Naive thymus-derived CD4-positive, alpha-beta T cell (primary cell): Measurements from ENCODE around the gene FLRT2. TPM values are rescaled to one million over a fixed set of nuclear protein-coding genes. Genes with fewer than 3 reads are reported as not detected.
A peak's percentile ranks its signal among the peaks of the same experiment; 100 is the strongest.

ENCODE experiments used
- ATAC-seq: fragments of 150-1000 bp; cut with Tn5 transposase; 2 replicates; pipeline ENCODE4 v1.10.0; 2021; ENCODE audit warnings: mild to moderate bottlenecking, moderate library complexity
- CTCF ChIA-PET: fragments of 350-600 bp; sonication (Branson Sonifier 250); formaldehyde crosslinking; loops from one replicate; lab custom pipeline; 2021; ENCODE audit warnings: antibody characterized with exemption; lab: Charles Lee
- POLR2A ChIA-PET: fragments of 350-600 bp; sonication (Branson Sonifier 250); formaldehyde crosslinking; loops from one replicate; lab custom pipeline; 2021; ENCODE audit warnings: antibody characterized with exemption, inconsistent platforms; lab: Charles Lee
- DNase-seq, 9 donors: peaks; one replicate each; pipeline versions ENCODE4 v3.0.0 to v3.0.0-alpha.2; 2020 to 2022; ENCODE audit warnings: mixed read lengths in 1 of 9
- H3K27ac ChIP-seq: one replicate; pipeline ENCODE4 v1.7.0; 2013; ENCODE audit warnings: mild to moderate bottlenecking, low read depth, low read length, moderate library complexity
- H3K27me3 ChIP-seq, 2 donors: one replicate each; pipeline ENCODE4 v1.7.0; 2013; ENCODE audit warnings: low read length in 2 of 2, mild to moderate bottlenecking in 2 of 2, moderate library complexity in 2 of 2; ENCODE audit not compliant: control insufficient read depth in 2 of 2, insufficient read depth in 2 of 2
- H3K36me3 ChIP-seq, 3 experiments: 1 replicate in 2 of 3; 2 replicates in 1 of 3; pipeline ENCODE4 v1.7.0; 2013; ENCODE audit warnings: low read length in 3 of 3, mild to moderate bottlenecking in 3 of 3, moderate library complexity in 1 of 3; ENCODE audit not compliant: insufficient read depth in 3 of 3, control insufficient read depth in 2 of 3
- H3K4me1 ChIP-seq, 2 donors: one replicate each; pipeline ENCODE4 v1.7.0; 2013; ENCODE audit warnings: low read length in 2 of 2, mild to moderate bottlenecking in 2 of 2, moderate library complexity in 1 of 2; ENCODE audit not compliant: control insufficient read depth in 2 of 2, insufficient read depth in 2 of 2
- H3K4me3 ChIP-seq: 2 replicates; pipeline ENCODE4 v1.7.0; 2013; ENCODE audit warnings: mild to moderate bottlenecking, low read length
- H3K9me3 ChIP-seq, 3 experiments: 1 replicate in 2 of 3; 2 replicates in 1 of 3; pipeline ENCODE4 v1.7.0; 2013; ENCODE audit warnings: low read length in 3 of 3; ENCODE audit not compliant: control insufficient read depth in 2 of 3
- H3K27ac Mint-ChIP-seq, 9 donors: one replicate each; pipeline ENCODE4 v1.8.0; 2020 to 2022; ENCODE audit warnings: mixed read lengths in 9 of 9, mild to moderate bottlenecking in 8 of 9, moderate library complexity in 5 of 9, inconsistent platforms in 2 of 9
- H3K27me3 Mint-ChIP-seq, 5 donors: one replicate each; pipeline ENCODE4 v1.8.0; 2021 to 2022; ENCODE audit warnings: mixed read lengths in 5 of 5, mild to moderate bottlenecking in 1 of 5
- H3K36me3 Mint-ChIP-seq, 5 donors: one replicate each; pipeline ENCODE4 v1.8.0; 2020 to 2022; ENCODE audit warnings: mixed read lengths in 5 of 5, mild to moderate bottlenecking in 3 of 5, inconsistent platforms in 1 of 5
- H3K4me1 Mint-ChIP-seq, 7 donors: one replicate each; pipeline ENCODE4 v1.8.0; 2020 to 2022; ENCODE audit warnings: mixed read lengths in 7 of 7, mild to moderate bottlenecking in 3 of 7, inconsistent platforms in 1 of 7
- H3K4me3 Mint-ChIP-seq, 10 donors: one replicate each; pipeline ENCODE4 v1.8.0; 2020 to 2022; ENCODE audit warnings: mild to moderate bottlenecking in 10 of 10, mixed read lengths in 10 of 10, moderate library complexity in 6 of 10, inconsistent platforms in 2 of 10
- H3K9me3 Mint-ChIP-seq, 11 donors: one replicate each; pipeline ENCODE4 v1.8.0; 2020 to 2022; ENCODE audit warnings: mixed read lengths in 11 of 11, mild to moderate bottlenecking in 4 of 11, inconsistent platforms in 1 of 11, moderate library complexity in 1 of 11
- intact Hi-C, 2 donors: fragments of 100-400 bp; cut with micrococcal nuclease; formaldehyde crosslinking; loops; one replicate each; pipeline ENCODE4 v1.15.1; 2023
- polyA plus RNA-seq, 2 donors: library from polyadenylated mRNA; unstranded; fragments of 300-500 nt; fragmentation: Illumina TruSeq; gene quantifications; one replicate each; pipeline ENCODE4 v1.2.3, GENCODE V29; 2021
- total RNA-seq, 6 experiments: library from RNA in 5 of 6; stranded (reverse) in 5 of 6; gene quantifications; 1 replicate in 5 of 6; 2 replicates in 1 of 6; pipeline ENCODE4 v1.2.3 and lab custom pipeline; 2021 to 2026

FLRT2 gene
- total and polyA plus RNA-seq, 7 experiments from 2014 or later: not detected

- Mint-ChIP-seq H3K27ac (peak overlapping the region in 1 of 9 donors; percentile 52), H3K36me3 (peaks cover 0 to 5% (median 0%) of the 10 kb centered on the region in 5 donors), H3K4me1 (peaks cover 0 to 21% (median 16%) of the 10 kb centered on the region in 7 donors), H3K9me3 (peaks cover 0 to 18% (median 4%) of the 10 kb centered on the region in 11 donors), H3K27me3 (peaks cover 66 to 85% (median 74%) of the 10 kb centered on the region in 5 donors), H3K4me3 (no peak overlapping the region)
- H3K4me1 ChIP-seq: no peaks in the 10 kb centered on the region
- no peaks in the 10 kb centered on the region for H3K36me3 ChIP-seq
- H3K9me3 ChIP-seq: no peaks in the 10 kb centered on the region
- CTCF ChIA-PET: interaction anchor here (0.6 kb wide), 1 partner anchor 159 kb away, joined by 3 read pairs; no protein-coding TSS in a partner anchor
- POLR2A ChIA-PET: no interaction called here
- peaks cover 0 to 6% of the 10 kb centered on the region in 2 donors for H3K27me3 ChIP-seq
- intact Hi-C loops: no loop called here
- H3K4me3 ChIP-seq: no peak overlapping the region
- ATAC-seq (no peak), DNase-seq (no peak)
- no peak overlapping the region for H3K27ac ChIP-seq
Measured at GRCh38 chr14:85533023-85533860, 3.3 kb downstream of the FLRT2 start.

GRCh38 chr14:85533861-85534291, 3.9 kb downstream of the FLRT2 start:
- H3K27me3 ChIP-seq: peaks cover 0 to 6% of the 10 kb centered on the region in 2 donors
- DNase-seq: no peak

DNA sequence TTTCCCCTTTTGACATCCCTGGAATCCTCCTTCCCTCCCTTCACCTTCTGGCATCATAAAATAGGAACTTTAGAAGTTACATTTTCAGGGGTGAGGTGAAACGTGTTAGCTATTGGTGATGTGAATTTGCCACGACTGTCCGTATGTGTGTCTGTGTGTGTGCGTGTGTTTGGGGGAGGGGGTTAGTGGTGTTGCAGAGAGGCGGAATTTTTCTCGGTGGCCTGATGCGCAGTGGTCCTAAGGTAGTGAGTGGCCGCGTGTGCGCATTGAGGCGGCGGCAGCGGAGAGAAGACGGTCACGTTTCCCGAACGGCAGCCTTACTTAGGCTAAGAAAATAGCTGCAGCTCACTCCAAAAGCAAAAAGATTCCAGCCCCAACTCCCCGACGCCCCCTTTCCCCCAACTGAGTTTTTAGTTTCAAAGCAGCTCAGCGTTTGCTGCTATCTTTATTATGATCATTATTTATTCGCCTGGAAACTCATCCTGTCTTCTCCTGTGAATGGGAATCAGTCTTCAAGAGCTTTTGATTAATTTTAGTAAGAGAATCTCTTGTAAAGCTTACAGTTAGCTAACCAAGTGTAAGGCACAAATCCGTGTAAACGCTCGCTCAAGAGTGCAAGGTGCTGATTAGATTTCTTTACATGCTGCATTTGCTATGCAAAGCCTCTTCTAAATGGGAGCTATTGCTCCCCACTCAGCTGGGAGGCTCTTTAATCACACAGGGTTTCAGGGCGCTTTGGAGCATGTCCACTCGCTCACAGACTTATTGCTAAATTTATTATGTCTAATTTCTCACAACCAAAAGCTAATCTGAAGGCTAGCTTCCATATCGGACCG, 4.7 kb downstream of the FLRT2 start:
- Histone ChIP-seq H3K27me3 (peaks cover 0 to 6% of the 10 kb centered on the region in 2 donors), H3K27ac (no peak overlapping the region), H3K4me1 (no peaks in the 10 kb centered on the region), H3K9me3 (no peaks in the 10 kb centered on the region), H3K36me3 (no peaks in the 10 kb centered on the region), H3K4me3 (no peak overlapping the region)
- peaks cover 52 to 76% (median 65%) of the 10 kb centered on the region in 5 donors for H3K27me3 Mint-ChIP-seq
- ChIA-PET POLR2A (no interaction called here), CTCF (no interaction called here)
- ATAC-seq (no peak), DNase-seq (no peak)
- H3K36me3 Mint-ChIP-seq: peaks cover 0 to 5% (median 0%) of the 10 kb centered on the region in 5 donors
- intact Hi-C loops: no loop called here
- H3K9me3 Mint-ChIP-seq: peaks cover 0 to 18% (median 4%) of the 10 kb centered on the region in 11 donors
- H3K4me3 Mint-ChIP-seq: peak overlapping the region in 1 of 10 donors; percentile 48
- peaks cover 0 to 18% (median 15%) of the 10 kb centered on the region in 7 donors for H3K4me1 Mint-ChIP-seq
- no peak overlapping the region for H3K27ac Mint-ChIP-seq

More at GRCh38 chr14:85533861-85534291, 3.9 kb downstream of the FLRT2 start:
- POLR2A ChIA-PET: no interaction called here
- no peaks in the 10 kb centered on the region for H3K36me3 ChIP-seq
- H3K27ac Mint-ChIP-seq: no peak overlapping the region
- peaks cover 0 to 5% (median 0%) of the 10 kb centered on the region in 5 donors for H3K36me3 Mint-ChIP-seq
- no peaks in the 10 kb centered on the region for H3K9me3 ChIP-seq
- peaks cover 60 to 84% (median 68%) of the 10 kb centered on the region in 5 donors for H3K27me3 Mint-ChIP-seq
- CTCF ChIA-PET: no interaction called here
- no peak overlapping the region for H3K4me3 ChIP-seq
- peaks cover 0 to 21% (median 16%) of the 10 kb centered on the region in 7 donors for H3K4me1 Mint-ChIP-seq
- no peak overlapping the region for H3K27ac ChIP-seq
- peaks cover 0 to 18% (median 4%) of the 10 kb centered on the region in 11 donors for H3K9me3 Mint-ChIP-seq
- intact Hi-C loops: no loop called here
- no peak for ATAC-seq
- no peaks in the 10 kb centered on the region for H3K4me1 ChIP-seq
- H3K4me3 Mint-ChIP-seq: peak overlapping the region in 1 of 10 donors; percentile 48

DNA sequence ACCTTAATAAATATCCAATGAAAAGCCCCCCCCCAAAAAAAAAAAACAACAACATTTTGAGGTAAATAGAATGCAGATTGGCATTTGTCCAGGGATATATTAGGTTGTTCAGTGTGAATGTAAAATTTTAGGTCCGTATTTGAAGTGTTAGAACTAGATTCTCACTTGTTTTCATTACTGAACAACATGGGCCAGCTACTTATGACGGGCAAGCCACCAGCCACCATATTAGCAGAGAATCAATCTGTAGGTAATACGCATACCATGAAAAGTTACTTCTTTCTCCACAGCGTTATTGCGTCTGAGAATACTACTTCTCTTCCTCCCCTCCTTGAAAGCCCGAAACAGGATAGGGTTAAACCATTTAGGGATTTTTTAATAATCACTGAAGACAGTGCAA, 5.4 kb downstream of the FLRT2 start:
- no peaks in the 10 kb centered on the region for H3K36me3 ChIP-seq

GRCh38 chr14:85535991-85536832, 6.3 kb downstream of the FLRT2 start:
- H3K27me3 ChIP-seq: no peaks in the 10 kb centered on the region
- peaks cover 0 to 14% (median 4%) of the 10 kb centered on the region in 11 donors for H3K9me3 Mint-ChIP-seq
- no peak overlapping the region for H3K27ac Mint-ChIP-seq
- ATAC-seq: no peak
- no peak overlapping the region for H3K4me3 Mint-ChIP-seq
- peaks cover 36 to 62% (median 52%) of the 10 kb centered on the region in 5 donors for H3K27me3 Mint-ChIP-seq
- H3K9me3 ChIP-seq: no peaks in the 10 kb centered on the region
- H3K36me3 Mint-ChIP-seq: peaks cover 0 to 5% (median 0%) of the 10 kb centered on the region in 5 donors
- no peak for DNase-seq
- H3K4me1 ChIP-seq: no peaks in the 10 kb centered on the region
- H3K4me1 Mint-ChIP-seq: peaks cover 0 to 17% (median 13%) of the 10 kb centered on the region in 7 donors
- ChIA-PET CTCF (no interaction called here), POLR2A (no interaction called here)
- H3K36me3 ChIP-seq: no peaks in the 10 kb centered on the region
- intact Hi-C loops: no loop called here
- H3K4me3 ChIP-seq: no peak overlapping the region
- no peak overlapping the region for H3K27ac ChIP-seq

More for the DNA sequence above, 5.4 kb downstream of the FLRT2 start:
- peaks cover 45 to 69% (median 60%) of the 10 kb centered on the region in 5 donors for H3K27me3 Mint-ChIP-seq
- no peak for DNase-seq
- H3K9me3 ChIP-seq: no peaks in the 10 kb centered on the region
- H3K27ac ChIP-seq: no peak overlapping the region
- peaks cover 0 to 18% (median 13%) of the 10 kb centered on the region in 7 donors for H3K4me1 Mint-ChIP-seq
- ChIA-PET CTCF (no interaction called here), POLR2A (no interaction called here)
- ATAC-seq: no peak
- intact Hi-C loops: no loop called here
- H3K4me1 ChIP-seq: no peaks in the 10 kb centered on the region
- H3K4me3 ChIP-seq: no peak overlapping the region
- H3K27ac Mint-ChIP-seq: no peak overlapping the region
- peaks cover 0 to 18% (median 4%) of the 10 kb centered on the region in 11 donors for H3K9me3 Mint-ChIP-seq
- H3K27me3 ChIP-seq: peaks cover 0 to 4% of the 10 kb centered on the region in 2 donors
- no peak overlapping the region for H3K4me3 Mint-ChIP-seq
- H3K36me3 Mint-ChIP-seq: peaks cover 0 to 5% (median 0%) of the 10 kb centered on the region in 5 donors

- Histone ChIP-seq H3K27me3 (no peaks in the 10 kb centered on the region), H3K9me3 (no peaks in the 10 kb centered on the region), H3K36me3 (no peaks in the 10 kb centered on the region), H3K27ac (no peak overlapping the region), H3K4me1 (no peaks in the 10 kb centered on the region), H3K4me3 (no peak overlapping the region)
- Mint-ChIP-seq H3K4me1 (peaks cover 0 to 14% (median 8%) of the 10 kb centered on the region in 7 donors), H3K9me3 (peaks cover 0 to 14% (median 4%) of the 10 kb centered on the region in 11 donors), H3K36me3 (peaks cover 0 to 5% (median 0%) of the 10 kb centered on the region in 5 donors), H3K4me3 (no peak overlapping the region), H3K27me3 (peaks cover 31 to 57% (median 46%) of the 10 kb centered on the region in 5 donors), H3K27ac (no peak overlapping the region)
- intact Hi-C loops: no loop called here
- ChIA-PET POLR2A (no interaction called here), CTCF (no interaction called here)
- ATAC-seq (no peak), DNase-seq (no peak)
Measured at GRCh38 chr14:85536833-85537190, 6.9 kb downstream of the FLRT2 start.
